Raji (cell line): ENCODE data around the gene NT5C1B.

Experiments used
- POLR2A ChIP-seq: IDR thresholded peaks from 2 replicates; pipeline ENCODE4 v1.6.1; 2011; ENCODE audit warnings: low read depth, low read length, control low read depth; ENCODE audit not compliant: insufficient read depth

NT5C1B gene

DNA sequence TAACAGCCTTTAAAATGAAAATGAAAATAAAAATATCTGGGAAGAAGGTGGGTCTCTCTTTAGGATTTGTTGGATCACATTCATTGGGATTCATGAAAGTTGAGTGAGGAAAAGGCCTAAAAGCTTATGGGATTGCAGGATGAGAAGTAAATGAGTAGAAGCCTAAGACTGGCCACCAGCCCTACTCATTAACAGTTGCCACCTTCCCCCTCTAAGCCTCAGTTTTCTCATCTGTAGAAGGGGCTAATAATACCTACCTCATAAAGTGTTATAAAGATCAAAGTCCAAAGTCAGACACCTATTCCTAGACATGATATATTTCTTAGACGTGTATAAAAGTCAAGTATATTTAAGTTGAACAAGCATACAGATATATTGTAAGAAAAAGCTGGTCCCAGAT, 52.7 kb downstream of the NT5C1B start:
- no peak for TF ChIP-seq POLR2A

GRCh38 chr2:18536100-18536499, 53.3 kb downstream of the NT5C1B start:
- TF ChIP-seq POLR2A: no peak

DNA sequence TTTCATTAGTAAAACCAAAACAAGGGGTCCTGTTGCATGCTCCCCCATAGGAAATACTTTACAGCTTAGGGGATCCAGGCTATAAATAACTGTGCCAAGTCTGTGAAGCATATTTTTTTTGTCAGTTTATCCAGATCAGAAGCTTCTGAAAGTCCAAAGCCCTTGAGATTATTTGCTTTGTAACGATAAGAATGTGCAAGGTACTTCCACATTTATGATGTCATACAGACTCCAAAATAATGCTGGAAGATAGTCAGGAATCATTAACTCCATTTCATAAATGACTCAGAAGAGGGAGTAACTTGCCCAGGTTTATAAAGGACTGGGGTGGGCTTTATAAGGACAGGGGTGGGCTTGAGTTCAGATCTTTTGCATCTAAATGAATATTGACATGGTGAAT, 58.2 kb downstream of the NT5C1B start:
- no peak for TF ChIP-seq POLR2A

GRCh38 chr2:18527822-18528221, 61.5 kb downstream of the NT5C1B start:
- TF ChIP-seq POLR2A: no peak

DNA sequence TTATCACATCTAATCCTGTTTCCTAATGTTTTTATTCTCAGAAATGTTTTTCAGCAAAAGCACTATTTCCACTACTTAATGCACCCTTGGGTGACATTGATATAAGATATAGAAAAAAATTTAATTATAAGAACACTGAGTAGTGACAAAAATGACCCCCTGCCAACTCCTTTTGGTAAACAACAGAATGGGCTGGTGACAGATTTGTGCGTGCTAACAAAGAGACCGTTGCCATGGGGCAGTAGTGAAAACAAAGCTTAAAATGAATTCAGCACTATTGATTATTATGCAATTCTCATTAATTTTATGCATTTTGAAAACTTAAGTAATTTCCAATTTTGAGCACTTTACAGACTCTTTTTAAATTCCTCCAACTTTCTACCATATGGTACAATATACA, 62.0 kb downstream of the NT5C1B start:
- TF ChIP-seq POLR2A: no peak

GRCh38 chr2:18526429-18526828, 62.9 kb downstream of the NT5C1B start:
- TF ChIP-seq POLR2A: no peak

DNA sequence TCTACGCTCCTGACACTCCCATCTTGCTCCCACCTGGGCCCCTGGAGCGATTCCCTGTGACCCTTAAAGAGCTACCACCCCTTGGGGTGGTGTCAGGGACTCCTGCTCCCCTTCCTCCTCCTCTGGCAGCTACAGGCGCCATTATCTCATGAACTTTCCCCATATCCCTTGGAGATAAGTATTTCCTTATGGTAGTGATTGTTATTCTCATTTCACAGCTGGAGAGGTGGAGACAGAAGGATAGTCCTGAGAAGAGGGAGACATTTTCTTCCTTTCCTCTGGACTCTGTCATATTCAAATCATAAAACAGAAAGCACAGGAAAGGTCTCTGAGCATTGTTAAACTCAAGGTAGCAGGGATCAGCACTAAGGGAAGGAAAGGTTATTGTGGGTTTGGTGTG, 63.5 kb downstream of the NT5C1B start:
- no peak for TF ChIP-seq POLR2A

GRCh38 chr2:18525236-18525635, 64.1 kb downstream of the NT5C1B start:
- no peak for TF ChIP-seq POLR2A

DNA sequence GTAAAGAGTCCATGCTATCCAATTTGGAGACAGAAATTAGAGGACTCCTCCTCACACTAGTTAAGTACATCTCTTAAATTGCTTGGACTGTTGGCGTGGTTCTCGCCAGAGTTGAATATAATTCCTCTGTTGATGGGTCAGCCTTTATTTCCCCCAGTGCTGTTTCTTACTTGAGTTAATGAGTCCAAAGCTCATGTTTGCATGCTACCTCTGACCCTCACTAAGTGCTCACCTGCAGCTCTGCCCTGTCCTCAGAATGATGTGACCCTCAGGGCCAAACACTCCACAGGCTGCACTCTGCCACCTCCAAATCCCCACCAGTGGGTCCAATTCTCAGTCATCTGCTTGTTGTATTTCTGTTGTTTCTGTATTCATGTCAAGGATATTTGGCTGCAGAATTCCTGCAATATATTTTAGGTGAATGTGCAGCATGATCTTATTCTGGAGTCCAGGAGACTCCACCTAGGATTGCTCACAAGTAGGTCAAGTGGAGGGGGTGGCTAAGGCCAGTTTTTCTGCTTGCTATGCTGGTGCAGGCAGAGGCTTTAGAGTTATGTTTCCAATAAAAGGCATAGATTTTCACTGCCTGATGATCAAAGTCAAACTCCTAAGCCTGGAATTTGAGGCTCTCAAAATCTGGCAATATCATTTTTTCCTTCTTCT, 66.8 kb downstream of the NT5C1B start:
- no peak for TF ChIP-seq POLR2A

DNA sequence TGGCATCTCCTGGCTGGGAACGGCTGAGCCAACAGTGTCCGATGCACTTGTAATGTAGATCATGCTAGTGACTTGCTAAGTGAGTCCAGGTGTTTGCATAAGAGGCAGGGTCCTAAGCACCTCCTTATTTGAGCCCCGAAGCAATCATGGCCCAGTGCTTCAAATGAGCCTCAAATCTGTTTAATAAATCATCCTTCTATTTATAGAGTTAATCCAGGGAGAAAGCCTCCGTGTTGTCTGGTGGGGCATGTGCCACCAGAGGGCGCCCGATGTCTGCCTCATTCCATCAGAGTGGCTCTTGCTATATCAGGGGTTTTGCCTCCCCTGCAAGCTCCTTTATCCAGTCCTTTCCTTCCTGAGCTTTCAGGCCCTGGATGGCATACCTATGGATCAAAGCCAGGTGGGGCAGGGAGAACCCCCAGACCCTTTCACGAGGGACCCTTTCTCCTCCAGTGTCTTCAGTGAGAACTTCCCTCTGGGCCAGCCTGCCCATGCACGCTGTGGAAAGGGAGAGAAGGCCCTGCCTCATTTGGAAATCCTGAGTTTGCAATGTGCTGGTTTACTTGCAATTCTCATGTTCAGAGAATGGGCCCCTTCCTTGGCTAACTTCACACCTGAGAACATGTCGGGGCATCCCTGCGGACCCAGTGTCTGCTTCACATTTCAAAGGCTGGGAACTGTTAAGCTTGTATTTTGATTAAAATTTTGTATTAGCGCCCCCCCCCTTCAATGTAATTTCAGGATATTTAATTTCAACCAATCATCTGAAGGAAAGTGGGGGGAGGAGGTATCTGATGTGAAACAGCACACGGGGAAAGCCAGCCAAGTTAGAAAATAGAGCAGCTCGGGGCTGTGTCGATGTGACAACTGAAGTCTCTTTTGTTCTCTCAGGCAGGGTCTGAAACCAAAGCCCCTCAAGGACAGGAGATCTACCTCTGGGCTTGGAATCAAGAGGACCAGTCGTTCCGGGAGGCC, 68.6 kb downstream of the NT5C1B start:
- no peak for TF ChIP-seq POLR2A

GRCh38 chr2:18519914-18520450, 69.4 kb downstream of the NT5C1B start:
- TF ChIP-seq POLR2A: no peak

DNA sequence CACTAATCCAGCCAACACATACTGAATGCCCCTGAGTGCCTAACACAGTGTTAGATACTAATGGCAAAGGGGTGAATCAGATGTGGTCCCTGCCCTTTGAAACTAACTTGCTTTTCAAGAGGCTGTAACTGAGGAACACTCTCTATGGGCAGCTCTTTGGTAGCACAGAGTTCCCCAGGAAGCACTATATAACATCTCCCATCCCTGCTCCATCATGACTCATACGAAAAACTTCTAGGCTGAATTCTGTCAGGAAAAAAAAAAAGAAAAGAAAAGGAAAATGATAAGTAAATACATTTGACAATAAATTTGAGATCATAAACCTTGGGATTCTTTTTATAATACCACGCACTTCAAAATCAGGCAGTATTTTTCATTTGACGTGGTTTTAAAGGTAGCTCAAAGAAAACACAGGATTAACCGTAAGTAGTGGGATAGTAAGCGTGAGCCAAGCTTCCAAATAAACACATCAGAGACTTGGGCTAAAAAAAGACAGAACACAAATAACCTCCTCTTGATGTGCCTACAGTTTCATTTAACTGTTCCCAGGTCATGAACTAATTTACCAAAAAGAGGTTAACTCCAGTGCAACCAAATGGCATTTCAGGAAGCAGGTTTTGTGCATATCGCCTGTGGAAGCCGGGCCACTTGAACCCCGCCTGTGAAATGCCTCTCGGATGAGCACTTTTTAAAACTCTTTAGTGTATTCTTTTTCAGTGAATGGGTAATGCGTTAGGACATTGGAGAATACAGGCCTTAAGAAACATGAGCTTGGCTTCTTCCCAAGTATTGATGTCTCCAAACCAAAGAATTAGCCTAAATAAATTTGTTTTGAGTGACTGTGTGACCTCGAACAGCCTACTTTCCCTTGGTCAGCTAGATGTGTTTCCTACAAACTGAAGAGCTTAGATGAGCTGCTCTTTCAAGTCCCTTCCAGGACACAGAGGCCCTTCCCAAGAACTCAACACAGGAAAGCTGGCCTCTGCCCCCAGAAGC, 71.0 kb downstream of the NT5C1B start:
- no peak for TF ChIP-seq POLR2A

DNA sequence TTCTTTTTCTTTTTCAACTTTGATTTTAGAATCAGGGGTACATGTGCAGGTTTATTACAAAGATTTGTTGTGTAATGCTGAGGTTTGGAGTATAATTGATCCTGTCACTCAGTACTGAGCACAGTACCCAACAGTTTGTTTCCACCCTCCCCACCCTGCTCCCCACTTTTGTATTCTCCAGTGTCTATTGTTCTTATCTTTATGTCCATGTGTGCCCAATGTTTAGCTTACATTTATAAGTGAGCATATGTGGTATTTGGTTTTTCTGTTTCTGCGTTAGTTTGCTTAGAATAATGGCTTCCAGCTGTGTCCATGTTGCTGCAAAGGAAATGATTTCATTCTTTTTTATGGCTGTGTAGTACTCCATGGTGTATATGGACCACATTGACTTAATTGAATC, 72.0 kb downstream of the NT5C1B start:
- no peak for TF ChIP-seq POLR2A

DNA sequence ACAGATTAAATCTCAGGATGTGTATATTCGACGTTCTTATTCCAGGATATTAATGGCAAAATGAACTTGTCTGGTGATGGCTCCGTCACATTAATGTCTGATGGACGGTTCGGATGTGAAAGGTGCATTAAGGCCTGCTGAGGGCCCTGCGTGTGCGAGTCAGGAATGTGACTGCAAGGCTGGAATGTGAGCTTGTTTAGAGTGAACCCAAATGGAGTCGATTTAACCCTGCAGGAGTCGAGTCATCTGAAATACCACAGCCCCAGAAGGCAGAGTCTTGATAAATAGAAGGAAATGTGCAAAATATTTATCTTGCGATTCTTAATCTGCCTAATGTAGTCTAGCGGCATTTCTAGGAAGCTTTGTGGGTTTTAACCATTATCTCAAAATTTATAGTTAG, 73.3 kb downstream of the NT5C1B start:
- TF ChIP-seq POLR2A: no peak
